Stimulated activated effector memory CD8-positive, alpha-beta T cell treated with anti-CD3 and anti-CD28 coated beads, Interleukin-12 subunit alpha, Interleukin-12 subunit beta, amount 100 ng/mL, for 72 hours (primary cell): ENCODE data around the gene BRCA2.

ENCODE experiments used
- ATAC-seq: fragments of 150-1000 bp; cut with Tn5 transposase; 2 replicates; pipeline ENCODE4 v1.10.0; 2021
- DNase-seq, 2 donors: peaks; one replicate each; pipeline ENCODE4 v3.0.0; 2021 to 2022; ENCODE audit warnings: low spot score in 2 of 2
- H3K27ac Mint-ChIP-seq: one replicate; pipeline ENCODE4 v1.8.0; 2022; ENCODE audit warnings: mild to moderate bottlenecking, mixed read lengths
- H3K36me3 Mint-ChIP-seq: one replicate; pipeline ENCODE4 v1.8.0; 2022; ENCODE audit warnings: mild to moderate bottlenecking, mixed read lengths
- H3K4me1 Mint-ChIP-seq: one replicate; pipeline ENCODE4 v1.8.0; 2022; ENCODE audit warnings: mixed read lengths
- H3K4me3 Mint-ChIP-seq: one replicate; pipeline ENCODE4 v1.8.0; 2022; ENCODE audit warnings: mild to moderate bottlenecking, mixed read lengths
- H3K9me3 Mint-ChIP-seq: one replicate; pipeline ENCODE4 v1.8.0; 2022; ENCODE audit warnings: mixed read lengths

Gene BRCA2

GRCh38 chr13:32426990-32427851 lies 111.9 kb downstream of the BRCA2 start:
- ATAC-seq (peak; percentile 49), DNase-seq (peak; percentile 48 to 81)
- peak overlapping the region; percentile 99 for H3K4me3 Mint-ChIP-seq
- H3K9me3 Mint-ChIP-seq, result no peaks in the 10 kb centered on the region
- H3K36me3 Mint-ChIP-seq, result peaks cover 54% of the 10 kb centered on the region
- H3K4me1 Mint-ChIP-seq, result peaks cover 53% of the 10 kb centered on the region
- H3K27ac Mint-ChIP-seq, result peak overlapping the region; percentile 98

- Mint-ChIP-seq H3K4me1 (peaks cover 49% of the 10 kb centered on the region), H3K4me3 (peak within 1 kb of the TSS; percentile 99)
These were observed 112.7 kb downstream of the BRCA2 start, which contains the start of gene N4BP2L1 for GRCh38 chr13:32427852-32428580. Gene N4BP2L1 (minus strand): TSS chr13:32428130. CDS start chr13:32428082, 48 bp downstream.

DNA sequence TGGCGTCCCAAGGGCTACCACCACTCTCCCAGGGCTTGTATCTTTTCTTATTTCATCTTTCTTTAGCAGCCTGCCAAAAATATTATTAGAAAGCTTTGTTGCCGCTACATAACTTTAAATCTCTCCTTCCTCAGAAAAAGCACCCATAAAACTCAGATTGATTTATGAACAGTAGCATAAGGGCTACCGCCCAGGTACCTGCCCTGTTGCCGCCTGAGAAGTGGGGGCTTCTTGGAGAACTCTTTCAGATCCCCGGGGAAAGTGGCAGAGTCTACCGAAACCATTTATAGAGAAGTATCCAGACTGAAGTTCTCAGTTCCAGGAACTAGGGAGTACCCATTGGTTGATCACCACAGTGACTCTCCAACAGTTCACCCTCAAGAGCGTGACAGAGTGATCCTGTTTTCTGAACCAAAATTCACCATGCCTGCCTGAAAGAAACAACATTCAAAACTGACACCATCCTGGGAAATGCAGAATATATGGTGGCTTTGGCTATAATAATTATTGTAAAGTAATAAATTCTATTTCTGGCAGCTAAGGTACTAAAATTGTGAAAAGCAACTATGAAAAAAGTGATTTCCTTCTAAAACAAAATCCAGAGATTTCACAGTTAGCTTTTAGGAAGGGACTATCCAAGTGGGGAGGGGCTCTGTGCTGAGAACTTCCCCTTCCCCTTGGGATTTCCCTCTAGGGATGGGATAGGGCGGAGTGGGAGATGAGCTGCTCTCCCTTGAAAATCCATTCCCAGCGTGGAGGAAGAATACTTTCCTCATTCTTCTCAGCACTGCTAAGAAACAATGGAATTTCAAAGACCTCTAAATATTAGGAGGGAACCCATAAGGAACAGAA lies 113.5 kb downstream of the BRCA2 start:
- H3K36me3 Mint-ChIP-seq, result peaks cover 38% of the 10 kb centered on the region
- H3K27ac Mint-ChIP-seq, result peak overlapping the region; percentile 96
- DNase-seq (no peak), ATAC-seq (peak; percentile 17)
- no peaks in the 10 kb centered on the region for H3K9me3 Mint-ChIP-seq
- peak overlapping the region; percentile 99 for H3K4me3 Mint-ChIP-seq
- H3K4me1 Mint-ChIP-seq, result peaks cover 43% of the 10 kb centered on the region

More at GRCh38 chr13:32427852-32428580, 112.7 kb downstream of the BRCA2 start, which contains the start of gene N4BP2L1:
- peak; percentile 72 to 93 for DNase-seq
- H3K27ac Mint-ChIP-seq, result peak within 1 kb of the TSS; percentile 98
- H3K36me3 Mint-ChIP-seq, result peaks cover 46% of the 10 kb centered on the region
- peak; percentile 83 for ATAC-seq
- no peaks in the 10 kb centered on the region for H3K9me3 Mint-ChIP-seq

- Mint-ChIP-seq H3K4me3 (peak overlapping the region; percentile 99), H3K4me1 (peaks cover 37% of the 10 kb centered on the region), H3K9me3 (no peaks in the 10 kb centered on the region), H3K27ac (peak overlapping the region; percentile 96), H3K36me3 (peaks cover 32% of the 10 kb centered on the region)
- no peak for ATAC-seq
- no peak for DNase-seq
These were observed 114.2 kb downstream of the BRCA2 start for GRCh38 chr13:32429433-32429909.

DNA sequence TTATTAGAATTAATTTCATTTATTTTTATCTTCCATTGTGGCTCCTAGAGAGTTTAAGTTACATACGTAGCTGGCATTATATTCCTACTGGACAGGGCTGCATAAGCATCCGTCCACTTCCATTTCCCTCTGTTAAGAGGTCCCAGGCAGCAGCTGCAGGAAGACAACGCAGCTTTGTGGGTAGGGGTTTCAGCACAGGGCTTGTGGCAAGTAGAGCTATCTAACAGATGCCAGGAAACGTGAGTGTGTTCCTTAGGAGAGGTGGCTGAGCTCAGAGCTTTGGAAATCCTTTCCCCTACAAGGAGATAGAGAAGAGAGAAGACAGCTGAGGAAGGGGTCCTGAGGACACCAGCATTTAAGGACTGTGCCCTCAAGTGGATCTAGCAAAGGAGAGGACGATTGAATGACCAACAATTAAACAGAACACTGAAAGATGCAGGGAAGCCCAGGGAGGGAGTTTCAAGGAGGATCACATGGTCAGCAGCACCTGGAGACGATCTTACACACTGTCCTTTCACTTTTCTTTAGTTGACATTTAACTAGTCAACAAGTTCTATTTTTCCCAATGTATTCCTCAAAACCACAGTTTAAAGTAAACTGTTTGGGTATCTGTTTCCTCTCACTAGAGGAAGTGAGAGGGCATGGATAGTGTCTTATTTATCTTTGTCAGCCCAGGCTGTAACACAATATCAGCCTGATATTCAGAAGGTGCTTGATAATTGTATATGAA lies 114.9 kb downstream of the BRCA2 start:
- Mint-ChIP-seq H3K9me3 (no peaks in the 10 kb centered on the region), H3K27ac (peak overlapping the region; percentile 5), H3K36me3 (peaks cover 26% of the 10 kb centered on the region), H3K4me1 (peaks cover 33% of the 10 kb centered on the region), H3K4me3 (no peak overlapping the region)
- DNase-seq (no peak), ATAC-seq (no peak)

- Mint-ChIP-seq H3K36me3 (peaks cover 25% of the 10 kb centered on the region), H3K27ac (no peak overlapping the region), H3K4me3 (no peak overlapping the region), H3K4me1 (peaks cover 21% of the 10 kb centered on the region), H3K9me3 (no peaks in the 10 kb centered on the region)
- ATAC-seq (no peak), DNase-seq (no peak)
These were observed 116.1 kb downstream of the BRCA2 start for GRCh38 chr13:32431361-32431760.

DNA sequence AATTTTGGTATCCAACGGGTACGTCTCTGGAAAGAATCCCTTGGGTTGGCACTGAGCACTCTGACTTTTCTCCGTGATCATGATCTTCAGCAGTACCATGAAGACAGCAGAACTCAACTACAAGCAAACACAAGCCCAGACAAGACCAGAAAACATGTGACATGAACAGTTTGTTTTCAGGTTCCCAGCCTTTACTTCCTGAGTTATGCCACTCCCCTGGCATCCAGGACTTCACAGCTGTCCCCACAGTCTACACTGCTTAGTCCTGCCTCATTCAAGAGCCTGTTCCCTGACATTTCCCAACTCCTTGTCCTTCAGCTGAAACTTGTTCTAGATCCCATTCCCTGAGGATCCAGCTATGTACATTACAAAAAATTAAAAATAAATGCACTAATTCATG lies 117.5 kb downstream of the BRCA2 start:
- DNase-seq (no peak), ATAC-seq (no peak)
- Mint-ChIP-seq H3K27ac (peak overlapping the region; percentile 40), H3K4me3 (no peak overlapping the region), H3K9me3 (no peaks in the 10 kb centered on the region), H3K36me3 (peaks cover 27% of the 10 kb centered on the region), H3K4me1 (peaks cover 16% of the 10 kb centered on the region)

DNA sequence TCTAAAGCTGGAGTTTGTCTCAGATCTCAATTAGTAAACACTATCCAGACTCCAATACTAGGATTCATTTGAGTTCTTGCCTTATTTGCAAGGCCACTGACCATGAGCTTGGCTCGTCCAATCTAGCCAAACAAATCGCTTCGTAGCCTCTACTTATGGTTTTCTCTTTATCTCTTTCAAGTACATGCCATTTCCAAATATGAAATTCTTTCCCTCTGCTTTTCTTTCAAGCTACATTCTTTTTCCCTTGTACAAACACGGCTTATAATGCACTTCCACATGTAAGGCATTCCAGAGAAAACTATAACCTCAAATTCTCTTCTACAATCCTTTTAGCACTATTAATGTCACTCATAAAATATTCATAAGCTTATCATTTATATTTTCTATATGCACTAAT lies 123.6 kb downstream of the BRCA2 start:
- DNase-seq, result no peak
- Mint-ChIP-seq H3K36me3 (peaks cover 23% of the 10 kb centered on the region), H3K4me3 (no peak overlapping the region), H3K9me3 (no peaks in the 10 kb centered on the region), H3K27ac (no peak overlapping the region), H3K4me1 (no peaks in the 10 kb centered on the region)
- no peak for ATAC-seq

- H3K27ac Mint-ChIP-seq, result no peak overlapping the region
These were observed 127.8 kb downstream of the BRCA2 start for GRCh38 chr13:32443111-32443510.

GRCh38 chr13:32445461-32445860 lies 130.2 kb downstream of the BRCA2 start:
- H3K36me3 Mint-ChIP-seq, result no peaks in the 10 kb centered on the region
- no peak overlapping the region for H3K4me3 Mint-ChIP-seq
- ATAC-seq, result no peak
- no peak overlapping the region for H3K27ac Mint-ChIP-seq
- peaks cover 7% of the 10 kb centered on the region for H3K4me1 Mint-ChIP-seq
- DNase-seq, result no peak
- H3K9me3 Mint-ChIP-seq, result no peaks in the 10 kb centered on the region

More at GRCh38 chr13:32443111-32443510, 127.8 kb downstream of the BRCA2 start:
- DNase-seq (no peak), ATAC-seq (peak; percentile 55)
- H3K36me3 Mint-ChIP-seq, result peaks cover 2% of the 10 kb centered on the region
- no peaks in the 10 kb centered on the region for H3K9me3 Mint-ChIP-seq
- H3K4me3 Mint-ChIP-seq, result no peak overlapping the region
- peaks cover 2% of the 10 kb centered on the region for H3K4me1 Mint-ChIP-seq

GRCh38 chr13:32446220-32446619 lies 130.9 kb downstream of the BRCA2 start:
- peaks cover 5% of the 10 kb centered on the region for H3K36me3 Mint-ChIP-seq
- peaks cover 7% of the 10 kb centered on the region for H3K4me1 Mint-ChIP-seq
- no peak overlapping the region for H3K4me3 Mint-ChIP-seq
- no peak overlapping the region for H3K27ac Mint-ChIP-seq
- H3K9me3 Mint-ChIP-seq, result peaks cover 2% of the 10 kb centered on the region
- ATAC-seq, result no peak
- no peak for DNase-seq

GRCh38 chr13:32446773-32447465 lies 131.6 kb downstream of the BRCA2 start:
- H3K9me3 Mint-ChIP-seq, result peaks cover 3% of the 10 kb centered on the region
- peak overlapping the region; percentile 78 for H3K27ac Mint-ChIP-seq
- peaks cover 7% of the 10 kb centered on the region for H3K4me1 Mint-ChIP-seq
- no peak for ATAC-seq
- H3K36me3 Mint-ChIP-seq, result peaks cover 5% of the 10 kb centered on the region
- H3K4me3 Mint-ChIP-seq, result no peak overlapping the region
- DNase-seq, result no peak

GRCh38 chr13:32447894-32448623 lies 132.8 kb downstream of the BRCA2 start:
- peaks cover 7% of the 10 kb centered on the region for H3K4me1 Mint-ChIP-seq
- H3K27ac Mint-ChIP-seq, result no peak overlapping the region
- H3K36me3 Mint-ChIP-seq, result peaks cover 5% of the 10 kb centered on the region
- DNase-seq (no peak), ATAC-seq (peak; percentile 77)
- H3K4me3 Mint-ChIP-seq, result no peak overlapping the region
- peaks cover 3% of the 10 kb centered on the region for H3K9me3 Mint-ChIP-seq
